Stimulated activated CD4-positive, alpha-beta T cell treated with anti-CD3 and anti-CD28 coated beads, TNF-alpha, amount 100 ng/mL, for 4 hours (primary cell): ENCODE measurements around the gene DBNDD1.
"Not testable (repeated sequence)": the region's sequence is repeated elsewhere in the genome, so short reads cannot be mapped to it uniquely, and the experiment has no call there.

Experiments used
- DNase-seq, 3 experiments: peaks; one replicate each; pipeline ENCODE4 v3.0.0-alpha.2; 2020; ENCODE audit warnings: low read depth in 3 of 3

DBNDD1 gene

DNA sequence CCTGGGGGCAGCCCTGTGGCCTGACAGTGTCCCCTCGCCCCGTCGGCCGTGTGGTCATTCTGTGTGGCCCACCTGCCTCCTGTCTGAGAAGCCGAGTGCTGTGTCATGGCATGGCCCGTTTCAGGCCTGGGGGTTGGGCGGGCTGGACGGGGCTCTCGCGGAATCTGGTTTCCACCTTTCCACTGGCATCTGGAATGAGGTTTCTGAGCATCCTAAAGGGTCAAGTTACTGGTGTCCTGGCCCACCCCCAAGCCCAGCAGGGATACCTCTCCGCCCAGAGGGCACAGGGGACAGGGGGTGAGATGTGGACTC is 7.8 kb downstream of the DBNDD1 start:
- DNase-seq, result no peak

- no peak for DNase-seq
Measured at GRCh38 chr16:90010676-90011507, 8.4 kb downstream of the DBNDD1 start.

- no peak for DNase-seq
Measured at GRCh38 chr16:90009172-90009899, 9.9 kb downstream of the DBNDD1 start.

GRCh38 chr16:90008708-90009145 is 10.5 kb downstream of the DBNDD1 start:
- DNase-seq, result peak in 2 of 3 experiments; percentile 56 to 61

DNA sequence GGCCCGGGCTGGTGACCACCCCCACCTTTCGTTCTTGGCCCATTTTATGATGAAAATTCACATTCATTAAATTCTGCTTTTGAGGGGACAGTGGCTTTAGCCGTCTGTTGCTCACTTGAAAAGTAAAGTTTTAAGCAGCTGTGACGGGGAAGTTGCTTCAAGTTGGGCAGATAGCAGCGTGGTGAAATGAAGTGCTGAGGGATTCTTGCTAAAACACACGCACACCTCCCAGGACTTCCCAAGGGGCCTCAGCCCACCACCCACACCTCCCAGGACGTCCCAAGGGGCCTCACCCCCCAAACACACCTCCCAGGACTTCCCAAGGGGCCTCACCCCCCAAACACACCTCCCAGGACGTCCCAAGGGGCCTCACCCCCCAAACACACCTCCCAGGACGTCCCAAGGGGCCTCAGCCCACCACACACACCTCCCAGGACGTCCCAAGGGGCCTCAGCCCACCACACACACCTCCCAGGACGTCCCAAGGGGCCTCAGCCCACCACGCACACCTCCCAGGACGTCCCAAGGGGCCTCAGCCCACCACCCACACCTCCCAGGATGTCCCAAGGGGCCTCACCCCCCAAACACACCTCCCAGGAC is 11.5 kb downstream of the DBNDD1 start:
- not testable (repeated sequence) for DNase-seq

- no peak for DNase-seq
Measured at GRCh38 chr16:90007015-90007414, 12.2 kb downstream of the DBNDD1 start.

DNA sequence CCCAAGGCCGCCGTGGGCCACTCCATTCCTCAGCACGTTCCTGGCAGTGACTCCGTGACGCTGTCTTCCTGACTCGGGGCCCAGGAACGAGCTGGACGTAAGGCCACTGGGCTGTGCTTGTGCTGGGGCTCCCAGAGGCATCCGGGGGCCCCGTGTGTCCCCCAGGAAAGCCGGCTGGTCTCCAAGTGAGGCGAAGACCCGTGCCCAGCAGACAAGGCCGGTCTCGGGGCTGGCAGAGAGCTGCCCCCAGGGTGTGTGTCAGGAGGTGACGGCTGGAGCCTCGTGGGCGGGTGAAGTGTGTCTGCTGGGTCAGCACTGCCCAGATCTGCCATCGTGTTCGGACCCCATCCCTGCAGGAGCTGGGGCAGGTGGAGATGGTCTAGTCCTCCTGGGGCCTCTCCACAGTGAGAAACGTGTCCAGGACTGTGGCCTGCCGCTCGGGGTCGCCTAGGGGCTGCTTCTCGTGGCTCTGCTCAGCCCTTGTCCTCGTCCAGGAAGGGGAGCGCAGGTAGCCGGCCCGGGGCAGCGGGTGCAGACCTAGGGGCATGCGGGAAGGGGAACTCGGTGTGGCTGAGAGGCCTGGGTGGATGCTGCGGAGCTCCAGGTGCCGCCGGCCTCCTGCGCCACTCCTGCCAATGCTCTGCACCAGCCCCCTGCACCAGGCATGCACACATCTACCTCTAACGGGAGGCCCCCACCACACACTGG is 13.1 kb downstream of the DBNDD1 start:
- no peak for DNase-seq

DNA sequence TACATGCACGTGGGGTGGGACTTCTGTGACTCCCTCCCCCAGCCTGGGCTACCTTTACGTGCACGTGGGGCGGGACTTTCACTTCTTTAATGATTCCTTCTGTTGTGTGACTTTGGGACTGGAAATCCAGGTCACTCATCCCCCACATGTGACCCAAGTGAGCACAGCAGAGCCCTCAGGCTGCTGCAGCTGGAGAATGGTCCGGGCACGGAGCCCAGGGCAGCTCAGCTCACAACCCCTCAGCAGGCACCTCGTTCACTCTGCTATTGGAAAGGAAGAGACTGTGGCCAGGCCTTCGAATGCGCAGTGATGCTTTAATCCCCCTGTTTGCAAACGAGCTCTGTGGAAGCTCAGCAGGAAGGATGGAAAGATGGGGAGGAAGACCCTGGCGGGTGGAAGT is 14.7 kb downstream of the DBNDD1 start:
- no peak for DNase-seq

DNA sequence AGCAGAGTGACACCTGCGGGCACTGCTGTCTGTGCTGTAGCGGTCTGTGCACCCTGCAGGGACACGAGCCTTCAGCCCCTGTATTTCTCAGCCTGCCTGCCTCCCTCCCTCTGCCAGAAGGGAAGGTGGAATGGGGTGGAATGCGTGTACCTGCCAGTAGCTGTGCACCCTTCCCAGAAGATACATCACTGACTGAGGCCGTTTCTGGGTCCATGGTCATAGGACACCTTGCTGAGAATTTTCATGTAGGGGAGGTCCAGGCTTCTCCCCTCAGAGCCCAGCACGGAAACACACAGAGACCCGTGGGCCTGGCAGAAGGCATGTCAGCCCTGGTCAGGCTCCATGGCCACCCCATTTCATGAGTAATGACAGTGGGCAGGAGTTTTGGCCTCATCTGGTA is 16.5 kb downstream of the DBNDD1 start:
- no peak for DNase-seq

GRCh38 chr16:90001761-90002503 is 17.3 kb downstream of the DBNDD1 start:
- no peak for DNase-seq

- DNase-seq, result no peak
Measured at GRCh38 chr16:90000733-90001427, 18.4 kb downstream of the DBNDD1 start.

DNA sequence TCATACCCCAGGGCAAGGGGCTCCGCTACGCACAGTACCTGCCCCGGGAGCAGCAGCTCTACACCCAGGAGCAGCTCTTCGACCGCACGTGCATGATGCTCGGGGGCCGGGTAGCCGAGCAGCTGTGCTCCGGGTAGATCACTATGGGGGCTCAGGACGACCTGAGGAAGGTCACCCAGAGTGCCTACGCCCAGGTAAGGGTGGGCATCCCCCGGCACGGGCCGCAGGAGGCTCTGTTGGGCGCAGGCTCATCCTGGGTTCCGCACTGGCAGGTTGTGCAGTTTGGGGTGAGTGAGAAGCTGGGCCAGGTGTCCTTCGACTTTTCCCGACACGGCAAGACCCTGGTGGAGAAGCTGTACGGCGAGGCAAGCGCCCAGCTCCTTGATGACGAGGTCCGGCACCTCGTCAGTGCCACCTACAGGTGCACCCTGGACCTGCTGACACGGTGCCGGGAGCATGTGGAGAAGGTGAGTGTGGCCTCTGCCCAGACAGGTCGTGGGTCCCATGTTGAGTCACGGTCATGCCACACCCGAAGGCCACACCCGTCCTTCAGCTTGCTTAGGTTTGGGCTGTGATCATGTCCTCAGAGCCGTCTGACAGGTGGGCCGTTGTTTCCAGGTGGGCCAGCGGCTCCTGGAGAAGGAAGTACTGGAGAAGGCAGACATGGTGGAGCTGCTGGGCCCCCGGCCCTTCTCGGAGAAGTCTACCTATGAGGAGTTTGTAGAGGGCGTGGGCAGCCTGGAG is 19.3 kb downstream of the DBNDD1 start:
- no peak for DNase-seq

GRCh38 chr16:89996178-89996489 is 23.1 kb downstream of the DBNDD1 start:
- no peak for DNase-seq

DNA sequence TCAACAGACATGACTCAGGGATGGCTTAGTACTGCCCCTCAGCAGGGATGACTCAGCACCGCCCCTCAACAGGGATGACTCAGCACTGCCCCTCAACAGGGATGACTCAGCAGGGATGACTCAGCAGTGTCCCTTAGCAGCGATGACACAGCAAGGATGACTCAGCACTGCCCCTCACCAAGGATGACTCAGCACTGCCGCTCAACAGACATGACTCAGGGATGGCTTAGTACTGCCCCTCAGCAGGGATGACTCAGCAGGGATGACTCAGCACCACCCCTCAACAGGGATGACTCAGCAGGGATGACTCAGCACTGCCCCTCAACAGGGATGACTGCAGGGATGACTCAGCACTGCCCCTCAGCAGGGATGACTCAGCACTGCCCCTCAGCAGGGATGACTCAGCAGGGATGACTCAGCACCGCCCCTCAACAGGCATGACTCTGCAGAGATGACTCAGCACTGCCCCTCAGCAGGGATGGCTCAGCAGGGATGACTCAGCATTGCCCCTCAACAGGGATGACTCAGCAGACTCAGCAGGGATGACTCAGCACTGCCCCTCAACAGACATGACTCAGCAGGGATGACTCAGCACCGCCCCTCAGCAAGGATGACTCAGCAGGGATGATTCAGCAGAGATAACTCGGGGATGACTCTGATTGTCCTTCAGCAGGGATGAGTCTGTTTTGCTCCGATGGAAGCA is 23.6 kb downstream of the DBNDD1 start:
- peak; percentile 10 to 40 (median 26) for DNase-seq

DNA sequence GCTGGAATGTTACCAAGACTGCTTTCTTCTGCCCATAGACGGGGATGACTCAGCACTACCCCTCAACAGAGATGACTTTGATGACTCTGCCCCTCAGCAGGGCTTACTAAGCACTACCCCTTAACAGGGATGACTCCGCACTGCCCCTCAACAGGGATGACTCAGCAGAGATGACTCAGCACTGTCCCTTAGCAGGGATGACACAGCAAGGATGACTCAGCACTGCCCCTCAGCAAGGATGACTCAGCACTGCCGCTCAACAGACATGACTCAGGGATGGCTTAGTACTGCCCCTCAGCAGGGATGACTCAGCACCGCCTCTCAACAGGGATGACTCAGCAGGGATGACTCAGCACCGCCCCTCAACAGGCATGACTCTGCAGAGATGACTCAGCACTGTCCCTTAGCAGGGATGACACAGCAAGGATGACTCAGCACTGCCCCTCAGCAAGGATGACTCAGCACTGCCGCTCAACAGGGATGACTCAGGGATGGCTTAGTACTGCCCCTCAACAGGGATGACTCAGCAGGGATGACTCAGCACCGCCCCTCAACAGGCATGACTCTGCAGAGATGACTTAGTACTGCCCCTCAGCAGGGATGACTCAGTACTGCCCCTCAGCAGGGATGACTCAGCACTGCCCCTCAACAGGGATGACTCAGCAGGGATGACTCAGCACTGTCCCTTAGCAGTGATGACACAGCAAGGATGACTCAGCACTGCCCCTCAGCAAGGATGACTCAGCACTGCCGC is 24.4 kb downstream of the DBNDD1 start:
- peak in 2 of 3 experiments; percentile 32 to 34 for DNase-seq

DNA sequence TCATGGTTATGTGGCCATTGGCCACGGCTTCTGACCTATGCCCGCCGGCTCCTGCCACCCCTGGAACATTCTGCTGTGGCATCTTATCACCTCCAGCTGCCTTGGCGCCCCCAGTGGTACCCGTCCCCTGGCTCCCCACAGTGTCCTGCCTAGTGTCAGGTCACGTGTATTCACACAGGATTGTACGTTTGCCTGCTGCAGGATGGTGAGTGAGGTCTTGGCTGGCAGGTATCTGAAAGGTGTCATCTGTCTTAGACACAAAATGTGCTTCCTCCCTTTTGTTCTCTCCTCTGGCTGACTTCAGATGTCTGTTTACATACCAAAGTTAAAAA is 24.9 kb downstream of the DBNDD1 start:
- DNase-seq, result no peak

GRCh38 chr16:89993971-89994370 is 25.3 kb downstream of the DBNDD1 start:
- no peak for DNase-seq

- DNase-seq, result no peak
Measured at GRCh38 chr16:89993377-89993776, 25.9 kb downstream of the DBNDD1 start.

DNA sequence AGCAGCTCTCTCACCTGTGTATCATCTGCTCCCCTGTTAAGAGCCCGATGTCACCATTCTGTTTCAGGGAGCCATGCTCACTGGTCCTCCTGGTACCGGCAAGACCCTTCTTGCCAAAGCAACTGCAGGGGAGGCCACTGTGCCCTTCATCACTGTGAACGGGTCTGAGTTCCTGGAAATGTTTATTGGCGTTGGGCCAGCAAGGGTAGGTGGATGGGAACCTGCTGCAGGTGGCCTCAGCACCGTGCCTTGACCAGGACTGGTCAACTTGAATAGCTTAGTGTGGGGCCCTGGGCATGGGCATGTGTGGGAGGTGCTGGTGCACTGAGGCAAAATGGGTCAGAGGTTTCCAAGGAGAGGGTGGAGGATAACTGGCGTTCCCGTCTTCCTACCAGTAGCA is 28.5 kb downstream of the DBNDD1 start:
- no peak for DNase-seq
